Tibial artery (tissue), 4 donors: Measurements from ENCODE around the gene LARGE1.

Experiments
- DNase-seq, 2 donors: peaks; one replicate each; pipeline ENCODE4 v3.0.0-alpha.2; 2019
- H3K27ac ChIP-seq, 2 donors: fragments of 200-600 bp; sonication (generic) in 1 of 2; 1 replicate in 1 of 2; 2 replicates in 1 of 2; pipeline ENCODE4 v1.5.1; 2018 to 2019; ENCODE audit warnings: mild to moderate bottlenecking in 1 of 2
- H3K27me3 ChIP-seq, 2 donors: fragments of 200-600 bp; sonication (generic) in 1 of 2; one replicate each; pipeline versions ENCODE4 v1.5.1 to v1.6.0; 2016 to 2019
- H3K36me3 ChIP-seq, 3 donors: fragments of 200-600 bp; sonication (generic) in 2 of 3; one replicate each; pipeline ENCODE4 v1.5.1; 2016 to 2019; ENCODE audit warnings: mild to moderate bottlenecking in 2 of 3
- H3K4me1 ChIP-seq, 4 donors: fragments of 200-600 bp; sonication (generic) in 2 of 4; 1 replicate in 3 of 4; 2 replicates in 1 of 4; pipeline ENCODE4 v1.5.1; 2016 to 2019
- H3K4me3 ChIP-seq, 2 donors: fragments of 200-600 bp; sonication (generic) in 1 of 2; 1 replicate in 1 of 2; 2 replicates in 1 of 2; pipeline ENCODE4 v1.5.1; 2018 to 2019; ENCODE audit warnings: mild to moderate bottlenecking in 2 of 2
- H3K9me3 ChIP-seq, 3 donors: fragments of 200-600 bp; sonication (generic) in 1 of 3; one replicate each; pipeline ENCODE4 v1.5.1; 2016 to 2019
- CTCF ChIP-seq, 2 experiments: fragments of 200-600 bp in 1 of 2; fragments of 450-650 bp in 1 of 2; IDR thresholded peaks; one replicate each; pipeline ENCODE4 v1.5.1; 2017 to 2019; ENCODE audit warnings: antibody characterized with exemption in 2 of 2, mild to moderate bottlenecking in 1 of 2, moderate library complexity in 1 of 2
- intact Hi-C: fragments of 100-400 bp; cut with DNase I; formaldehyde crosslinking; loops from one replicate; pipeline ENCODE4 v1.15.0; 2023; ENCODE audit warnings: low total_unique reads

Gene LARGE1

GRCh38 chr22:33606504-33606903 is 313.8 kb downstream of the LARGE1 start:
- Histone ChIP-seq H3K36me3 (peaks cover 0 to 27% (median 20%) of the 10 kb centered on the region in 3 donors), H3K27me3 (no peaks in the 10 kb centered on the region), H3K4me1 (no peaks in the 10 kb centered on the region), H3K9me3 (no peaks in the 10 kb centered on the region), H3K4me3 (no peak overlapping the region), H3K27ac (no peak overlapping the region)
- DNase-seq: no peak
- intact Hi-C loops: no loop called here
- no peak for TF ChIP-seq CTCF (IDR thresholded peaks at IDR 0.05)

- Histone ChIP-seq H3K9me3 (no peaks in the 10 kb centered on the region), H3K4me1 (no peaks in the 10 kb centered on the region), H3K27me3 (no peaks in the 10 kb centered on the region), H3K27ac (no peak overlapping the region), H3K36me3 (peaks cover 0 to 31% (median 25%) of the 10 kb centered on the region in 3 donors), H3K4me3 (no peak overlapping the region)
- no peak for TF ChIP-seq CTCF (IDR thresholded peaks at IDR 0.05)
- no peak for DNase-seq
- intact Hi-C loops: no loop called here
These were observed 314.6 kb downstream of the LARGE1 start for GRCh38 chr22:33605666-33606065.

- no peak overlapping the region for H3K27ac ChIP-seq
- intact Hi-C loops: no loop called here
- no peak for DNase-seq
These were observed 315.1 kb downstream of the LARGE1 start for GRCh38 chr22:33605221-33605620.

GRCh38 chr22:33601062-33601461 is 319.2 kb downstream of the LARGE1 start:
- no peak overlapping the region for H3K4me3 ChIP-seq

More at GRCh38 chr22:33605221-33605620, 315.1 kb downstream of the LARGE1 start:
- Histone ChIP-seq H3K4me1 (no peaks in the 10 kb centered on the region), H3K9me3 (no peaks in the 10 kb centered on the region), H3K27me3 (no peaks in the 10 kb centered on the region), H3K4me3 (no peak overlapping the region), H3K36me3 (peaks cover 0 to 36% (median 25%) of the 10 kb centered on the region in 3 donors)
- TF ChIP-seq CTCF (IDR thresholded peaks at IDR 0.05): no peak

GRCh38 chr22:33600595-33600994 is 319.7 kb downstream of the LARGE1 start:
- no peak for DNase-seq
- intact Hi-C loops: no loop called here

More at GRCh38 chr22:33601062-33601461, 319.2 kb downstream of the LARGE1 start:
- Histone ChIP-seq H3K27me3 (no peaks in the 10 kb centered on the region), H3K36me3 (peaks cover 0 to 36% (median 31%) of the 10 kb centered on the region in 3 donors), H3K9me3 (no peaks in the 10 kb centered on the region), H3K4me1 (no peaks in the 10 kb centered on the region), H3K27ac (no peak overlapping the region)
- no peak for TF ChIP-seq CTCF (IDR thresholded peaks at IDR 0.05)
- no peak for DNase-seq
- intact Hi-C loops: no loop called here

More at GRCh38 chr22:33600595-33600994, 319.7 kb downstream of the LARGE1 start:
- no peaks in the 10 kb centered on the region for H3K27me3 ChIP-seq
- H3K4me3 ChIP-seq: no peak overlapping the region
- TF ChIP-seq CTCF (IDR thresholded peaks at IDR 0.05): no peak
- no peak overlapping the region for H3K27ac ChIP-seq
- peaks cover 0 to 36% (median 31%) of the 10 kb centered on the region in 3 donors for H3K36me3 ChIP-seq
- H3K4me1 ChIP-seq: no peaks in the 10 kb centered on the region
- H3K9me3 ChIP-seq: no peaks in the 10 kb centered on the region
